A673 (cell line): ENCODE data around the gene OAS1. TPM values are rescaled to one million over a fixed set of nuclear protein-coding genes. Genes with fewer than 3 reads are reported as not detected.
A peak's percentile ranks its signal among the peaks of the same experiment; 100 is the strongest.

Source experiments
- BruUV-seq: library from RNA; stranded (reverse); fragments of 400-500 nt; replicated peaks from 2 replicates; lab custom pipeline; 2021; lab: Mats Ljungman, UMichigan
- CTCF ChIA-PET: fragments of 300-600 bp; sonication (Branson Sonifier 250); formaldehyde crosslinking; loops from one replicate; lab custom pipeline; 2022; ENCODE audit warnings: antibody characterized with exemption; lab: Charles Lee
- POLR2A ChIA-PET: fragments of 300-600 bp; sonication (Branson Sonifier 250); formaldehyde crosslinking; loops from one replicate; lab custom pipeline; 2022; ENCODE audit warnings: antibody characterized with exemption; ENCODE audit not compliant: low non-redundant PET; lab: Charles Lee
- DNase-seq: peaks from one replicate; pipeline ENCODE4 v3.0.0-alpha.2; 2015; ENCODE audit warnings: low spot score
- H3K27ac ChIP-seq: fragments of 200-600 bp; sonication (generic); 2 replicates; pipeline ENCODE4 v1.5.1; 2016; ENCODE audit warnings: mixed run types, low read depth, mild to moderate bottlenecking, mixed read lengths, antibody characterized with exemption, low read length; ENCODE audit not compliant: poor library complexity, severe bottlenecking
- H3K27me3 ChIP-seq: fragments of 200-600 bp; sonication (generic); replicated peaks from 2 replicates; pipeline ENCODE4 v1.6.1; 2017; ENCODE audit warnings: mixed run types, low read depth, mild to moderate bottlenecking, mixed read lengths, antibody characterized with exemption, low read length; ENCODE audit not compliant: insufficient read depth, poor library complexity
- H3K36me3 ChIP-seq: fragments of 200-600 bp; sonication (generic); 2 replicates; pipeline ENCODE4 v1.6.1; 2016; ENCODE audit warnings: mixed run types, mild to moderate bottlenecking, mixed read lengths, antibody characterized with exemption, low read length; ENCODE audit not compliant: insufficient read depth, poor library complexity, severe bottlenecking
- H3K4me1 ChIP-seq: fragments of 200-600 bp; sonication (generic); 2 replicates; pipeline ENCODE4 v1.6.1; 2017; ENCODE audit warnings: mixed run types, mild to moderate bottlenecking, mixed read lengths, antibody characterized with exemption, low read length; ENCODE audit not compliant: insufficient read depth, poor library complexity, severe bottlenecking
- H3K4me3 ChIP-seq: fragments of 200-600 bp; sonication (generic); 2 replicates; pipeline ENCODE4 v1.5.1; 2016; ENCODE audit warnings: low read depth, mixed run types, mild to moderate bottlenecking, mixed read lengths, low read length; ENCODE audit not compliant: poor library complexity, severe bottlenecking
- H3K9me3 ChIP-seq: fragments of 200-600 bp; sonication (generic); 2 replicates; pipeline ENCODE4 v1.6.1; 2016; ENCODE audit warnings: mixed run types, low read depth, mild to moderate bottlenecking, mixed read lengths, antibody characterized with exemption, low read length; ENCODE audit not compliant: poor library complexity, severe bottlenecking
- EZH2 ChIP-seq: fragments of 200-600 bp; sonication (generic); IDR thresholded peaks from 2 replicates; pipeline ENCODE4 v1.6.1; 2017; ENCODE audit warnings: borderline replicate concordance, low read depth, mild to moderate bottlenecking, mixed read lengths, antibody characterized with exemption, low read length; ENCODE audit not compliant: poor library complexity, severe bottlenecking
- intact Hi-C: fragments of 100-400 bp; cut with micrococcal nuclease; formaldehyde crosslinking; loops from one replicate; pipeline ENCODE4 v1.10.0; 2022; ENCODE audit not compliant: unreplicated experiment
- total RNA-seq: library from RNA; stranded (reverse); gene quantifications from 2 replicates; pipeline ENCODE4 v1.2.3, GENCODE V29; 2021
- TF ChIP-seq, protein P1 (sequence below): fragments of 300-800, 200-600 bp; sonication (generic); conservative IDR thresholded peaks from 2 replicates; pipeline ENCODE4 v1.5.1; 2017; ENCODE audit warnings: low read depth, mild to moderate bottlenecking, antibody characterized with exemption, low read length, moderate library complexity, mixed read lengths

Gene OAS1
- total RNA-seq, 1 experiment from 2014 or later = 12.4 TPM

DNA sequence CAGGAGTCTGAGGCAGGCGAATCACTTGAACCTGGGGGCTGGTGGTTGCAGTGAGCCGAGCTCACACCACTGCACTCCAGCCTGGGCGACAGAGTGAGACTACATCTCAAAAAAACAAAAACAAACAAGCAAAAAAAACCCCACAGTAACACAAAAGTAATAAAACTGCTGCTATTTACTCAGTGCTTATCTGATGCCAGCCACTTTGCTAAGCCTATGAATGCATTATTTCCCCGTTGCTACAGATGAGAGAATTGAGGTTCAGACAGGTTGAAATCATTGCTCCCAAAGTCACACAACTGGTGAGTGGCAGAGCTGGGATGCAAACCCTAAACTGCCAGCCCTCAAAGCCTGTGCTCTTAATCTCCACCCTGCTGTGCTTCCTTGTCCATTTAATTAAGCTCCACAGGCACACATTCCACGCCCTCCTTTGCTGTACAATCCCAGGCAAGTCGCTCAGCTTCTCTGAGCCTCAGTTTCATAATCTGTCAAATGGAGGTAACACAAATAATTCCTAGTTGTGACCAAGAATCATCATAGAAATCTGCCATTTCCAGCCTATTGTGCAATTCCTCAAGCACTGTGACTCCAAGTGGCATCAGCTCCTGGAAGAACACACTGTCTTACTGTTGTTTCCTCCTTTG, 25.8 kb downstream of the OAS1 start:
- Histone ChIP-seq H3K9me3 (no peaks in the 10 kb centered on the region), H3K4me3 (no peak overlapping the region), H3K4me1 (no peaks in the 10 kb centered on the region), H3K27ac (no peak overlapping the region), H3K36me3 (no peaks in the 10 kb centered on the region), H3K27me3 (no peaks in the 10 kb centered on the region)
- no TSS peak for BruUV-seq
- intact Hi-C loops = no loop called here
- peak; percentile 64 for DNase-seq
- ChIA-PET POLR2A (no interaction called here), CTCF (no interaction called here)
- TF ChIP-seq, protein P1, sequence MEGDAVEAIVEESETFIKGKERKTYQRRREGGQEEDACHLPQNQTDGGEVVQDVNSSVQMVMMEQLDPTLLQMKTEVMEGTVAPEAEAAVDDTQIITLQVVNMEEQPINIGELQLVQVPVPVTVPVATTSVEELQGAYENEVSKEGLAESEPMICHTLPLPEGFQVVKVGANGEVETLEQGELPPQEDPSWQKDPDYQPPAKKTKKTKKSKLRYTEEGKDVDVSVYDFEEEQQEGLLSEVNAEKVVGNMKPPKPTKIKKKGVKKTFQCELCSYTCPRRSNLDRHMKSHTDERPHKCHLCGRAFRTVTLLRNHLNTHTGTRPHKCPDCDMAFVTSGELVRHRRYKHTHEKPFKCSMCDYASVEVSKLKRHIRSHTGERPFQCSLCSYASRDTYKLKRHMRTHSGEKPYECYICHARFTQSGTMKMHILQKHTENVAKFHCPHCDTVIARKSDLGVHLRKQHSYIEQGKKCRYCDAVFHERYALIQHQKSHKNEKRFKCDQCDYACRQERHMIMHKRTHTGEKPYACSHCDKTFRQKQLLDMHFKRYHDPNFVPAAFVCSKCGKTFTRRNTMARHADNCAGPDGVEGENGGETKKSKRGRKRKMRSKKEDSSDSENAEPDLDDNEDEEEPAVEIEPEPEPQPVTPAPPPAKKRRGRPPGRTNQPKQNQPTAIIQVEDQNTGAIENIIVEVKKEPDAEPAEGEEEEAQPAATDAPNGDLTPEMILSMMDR = no peak
- TF ChIP-seq EZH2 = no peak

DNA sequence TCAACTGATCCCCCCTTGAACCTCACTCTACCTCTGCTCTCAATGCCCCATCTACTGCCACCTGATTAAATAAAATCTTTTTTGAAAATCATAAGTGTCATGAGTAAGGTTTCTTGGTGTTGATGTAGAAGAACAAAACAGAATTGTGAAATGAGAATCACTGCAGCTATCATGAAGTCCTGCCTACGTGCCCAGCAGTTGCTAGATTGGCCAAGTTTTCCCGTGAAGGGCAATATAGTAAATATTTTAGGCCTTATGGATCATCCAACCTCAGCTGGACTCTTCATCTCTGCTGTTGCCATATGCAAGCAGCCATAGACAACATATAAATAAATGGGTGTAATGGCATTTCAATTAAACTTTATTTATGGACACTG, 26.4 kb downstream of the OAS1 start:
- BruUV-seq = no TSS peak
- POLR2A ChIA-PET = no interaction called here

DNA sequence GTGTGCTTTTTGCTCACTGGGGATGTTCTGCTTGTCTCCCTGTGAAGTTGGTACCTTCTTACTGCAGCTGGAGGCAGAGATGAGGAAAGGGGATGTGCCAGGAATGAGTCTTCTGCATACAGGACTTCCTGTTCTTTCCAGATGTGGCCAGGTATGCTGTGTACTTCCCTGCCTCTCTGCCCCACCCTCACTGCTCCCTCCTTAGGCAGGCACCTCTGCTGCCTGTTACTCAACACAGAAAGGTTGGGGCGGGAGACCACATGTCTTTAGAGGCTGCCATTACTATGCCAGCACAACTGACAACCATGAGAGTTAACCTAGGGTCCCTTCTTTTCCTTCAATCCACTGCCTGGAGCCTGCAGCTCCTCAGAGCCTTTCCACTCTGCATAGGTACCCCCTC, 29.5 kb downstream of the OAS1 start:
- DNase-seq = no peak
- Histone ChIP-seq H3K27me3 (no peaks in the 10 kb centered on the region), H3K4me1 (peaks cover 13% of the 10 kb centered on the region), H3K4me3 (no peak overlapping the region), H3K27ac (no peak overlapping the region), H3K36me3 (no peaks in the 10 kb centered on the region), H3K9me3 (no peaks in the 10 kb centered on the region)
- intact Hi-C loops = no loop called here
- BruUV-seq = no TSS peak
- ChIA-PET CTCF (no interaction called here), POLR2A (no interaction called here)
- TF ChIP-seq, protein P1 = no peak
- TF ChIP-seq EZH2 = no peak

More for the DNA sequence above, 26.4 kb downstream of the OAS1 start:
- TF ChIP-seq, protein P1 = no peak
- TF ChIP-seq EZH2 = no peak
- no peaks in the 10 kb centered on the region for H3K4me1 ChIP-seq
- no peak for DNase-seq
- H3K4me3 ChIP-seq = no peak overlapping the region
- H3K27me3 ChIP-seq = no peaks in the 10 kb centered on the region
- H3K9me3 ChIP-seq = no peaks in the 10 kb centered on the region
- intact Hi-C loops = no loop called here
- H3K36me3 ChIP-seq = no peaks in the 10 kb centered on the region
- H3K27ac ChIP-seq = no peak overlapping the region
- CTCF ChIA-PET = no interaction called here
